ENCODE results near the gene PTPN1. TPM values are rescaled to one million over a fixed set of nuclear protein-coding genes. Genes with fewer than 3 reads are reported as not detected.
A peak's percentile ranks its signal among the peaks of the same experiment; 100 is the strongest.

PTPN1 gene
- total and polyA plus RNA-seq, 2 experiments from 2014 or later = 16.9 to 26.4 TPM

DNA sequence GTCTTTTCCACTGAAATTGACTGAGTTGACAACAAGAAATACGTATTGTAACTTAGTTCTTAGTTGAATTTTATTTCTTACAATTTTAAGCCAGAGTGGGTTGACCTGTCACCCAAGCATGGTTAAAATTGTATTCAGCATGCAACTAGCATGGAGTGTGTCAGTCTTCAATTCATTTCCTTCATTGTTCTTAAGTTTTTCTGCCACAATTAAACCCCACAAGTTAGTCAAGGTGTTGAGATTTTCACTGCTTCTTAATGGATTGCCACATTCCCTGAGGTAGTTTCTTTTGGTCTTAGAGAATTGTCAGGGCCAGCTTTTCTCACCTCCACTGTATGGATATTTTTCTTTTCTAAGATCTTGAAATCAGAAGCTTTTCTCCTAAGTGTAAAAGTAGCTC is 2.1 kb downstream of the PTPN1 start:
- no peaks in the 10 kb centered on the region for H3K36me3 ChIP-seq (ENCODE audit: insufficient read depth)
- H2AFZ ChIP-seq = no peak overlapping the region
- ATAC-seq = no peak
- no peaks in the 10 kb centered on the region for H3K9me2 ChIP-seq (ENCODE audit: insufficient read depth)
- 0 out of 3 replicates have a peak overlapping the region, but pooled peaks have one; percentile 7 for H3K4me3 Mint-ChIP-seq
- TF ChIP-seq, protein P1, sequence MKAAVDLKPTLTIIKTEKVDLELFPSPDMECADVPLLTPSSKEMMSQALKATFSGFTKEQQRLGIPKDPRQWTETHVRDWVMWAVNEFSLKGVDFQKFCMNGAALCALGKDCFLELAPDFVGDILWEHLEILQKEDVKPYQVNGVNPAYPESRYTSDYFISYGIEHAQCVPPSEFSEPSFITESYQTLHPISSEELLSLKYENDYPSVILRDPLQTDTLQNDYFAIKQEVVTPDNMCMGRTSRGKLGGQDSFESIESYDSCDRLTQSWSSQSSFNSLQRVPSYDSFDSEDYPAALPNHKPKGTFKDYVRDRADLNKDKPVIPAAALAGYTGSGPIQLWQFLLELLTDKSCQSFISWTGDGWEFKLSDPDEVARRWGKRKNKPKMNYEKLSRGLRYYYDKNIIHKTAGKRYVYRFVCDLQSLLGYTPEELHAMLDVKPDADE (IDR thresholded peaks at IDR 0.05) = no peak
- TF ChIP-seq, protein P2, sequence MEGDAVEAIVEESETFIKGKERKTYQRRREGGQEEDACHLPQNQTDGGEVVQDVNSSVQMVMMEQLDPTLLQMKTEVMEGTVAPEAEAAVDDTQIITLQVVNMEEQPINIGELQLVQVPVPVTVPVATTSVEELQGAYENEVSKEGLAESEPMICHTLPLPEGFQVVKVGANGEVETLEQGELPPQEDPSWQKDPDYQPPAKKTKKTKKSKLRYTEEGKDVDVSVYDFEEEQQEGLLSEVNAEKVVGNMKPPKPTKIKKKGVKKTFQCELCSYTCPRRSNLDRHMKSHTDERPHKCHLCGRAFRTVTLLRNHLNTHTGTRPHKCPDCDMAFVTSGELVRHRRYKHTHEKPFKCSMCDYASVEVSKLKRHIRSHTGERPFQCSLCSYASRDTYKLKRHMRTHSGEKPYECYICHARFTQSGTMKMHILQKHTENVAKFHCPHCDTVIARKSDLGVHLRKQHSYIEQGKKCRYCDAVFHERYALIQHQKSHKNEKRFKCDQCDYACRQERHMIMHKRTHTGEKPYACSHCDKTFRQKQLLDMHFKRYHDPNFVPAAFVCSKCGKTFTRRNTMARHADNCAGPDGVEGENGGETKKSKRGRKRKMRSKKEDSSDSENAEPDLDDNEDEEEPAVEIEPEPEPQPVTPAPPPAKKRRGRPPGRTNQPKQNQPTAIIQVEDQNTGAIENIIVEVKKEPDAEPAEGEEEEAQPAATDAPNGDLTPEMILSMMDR (conservative IDR thresholded peaks at IDR 0.05; ENCODE audit: low read depth in 2 of 2) = no peak
- TF ChIP-seq POLR2AphosphoS5 (IDR thresholded peaks at IDR 0.05; ENCODE audit: low read depth) (no peak), ZNF331 (CRISPR knock-in tag; IDR thresholded peaks at IDR 0.05; ENCODE audit: low read depth) (no peak), NANOG (IDR thresholded peaks at IDR 0.05; ENCODE audit: borderline replicate concordance) (no peak), EZH2 (IDR thresholded peaks at IDR 0.05; ENCODE audit: low read depth, unreplicated experiment) (no peak), ZNF114 (CRISPR knock-in tag; IDR thresholded peaks at IDR 0.05) (no peak), STAT1 (IDR thresholded peaks at IDR 0.05; ENCODE audit: unreplicated experiment) (no peak), CREB1 (CRISPR knock-in tag; IDR thresholded peaks at IDR 0.05; ENCODE audit: low read depth) (no peak), EZH2phosphoT487 (IDR thresholded peaks at IDR 0.05; ENCODE audit: unreplicated experiment) (no peak), JUNB (IDR thresholded peaks at IDR 0.05; ENCODE audit: unreplicated experiment) (no peak)
- TF ChIP-seq, protein P3, sequence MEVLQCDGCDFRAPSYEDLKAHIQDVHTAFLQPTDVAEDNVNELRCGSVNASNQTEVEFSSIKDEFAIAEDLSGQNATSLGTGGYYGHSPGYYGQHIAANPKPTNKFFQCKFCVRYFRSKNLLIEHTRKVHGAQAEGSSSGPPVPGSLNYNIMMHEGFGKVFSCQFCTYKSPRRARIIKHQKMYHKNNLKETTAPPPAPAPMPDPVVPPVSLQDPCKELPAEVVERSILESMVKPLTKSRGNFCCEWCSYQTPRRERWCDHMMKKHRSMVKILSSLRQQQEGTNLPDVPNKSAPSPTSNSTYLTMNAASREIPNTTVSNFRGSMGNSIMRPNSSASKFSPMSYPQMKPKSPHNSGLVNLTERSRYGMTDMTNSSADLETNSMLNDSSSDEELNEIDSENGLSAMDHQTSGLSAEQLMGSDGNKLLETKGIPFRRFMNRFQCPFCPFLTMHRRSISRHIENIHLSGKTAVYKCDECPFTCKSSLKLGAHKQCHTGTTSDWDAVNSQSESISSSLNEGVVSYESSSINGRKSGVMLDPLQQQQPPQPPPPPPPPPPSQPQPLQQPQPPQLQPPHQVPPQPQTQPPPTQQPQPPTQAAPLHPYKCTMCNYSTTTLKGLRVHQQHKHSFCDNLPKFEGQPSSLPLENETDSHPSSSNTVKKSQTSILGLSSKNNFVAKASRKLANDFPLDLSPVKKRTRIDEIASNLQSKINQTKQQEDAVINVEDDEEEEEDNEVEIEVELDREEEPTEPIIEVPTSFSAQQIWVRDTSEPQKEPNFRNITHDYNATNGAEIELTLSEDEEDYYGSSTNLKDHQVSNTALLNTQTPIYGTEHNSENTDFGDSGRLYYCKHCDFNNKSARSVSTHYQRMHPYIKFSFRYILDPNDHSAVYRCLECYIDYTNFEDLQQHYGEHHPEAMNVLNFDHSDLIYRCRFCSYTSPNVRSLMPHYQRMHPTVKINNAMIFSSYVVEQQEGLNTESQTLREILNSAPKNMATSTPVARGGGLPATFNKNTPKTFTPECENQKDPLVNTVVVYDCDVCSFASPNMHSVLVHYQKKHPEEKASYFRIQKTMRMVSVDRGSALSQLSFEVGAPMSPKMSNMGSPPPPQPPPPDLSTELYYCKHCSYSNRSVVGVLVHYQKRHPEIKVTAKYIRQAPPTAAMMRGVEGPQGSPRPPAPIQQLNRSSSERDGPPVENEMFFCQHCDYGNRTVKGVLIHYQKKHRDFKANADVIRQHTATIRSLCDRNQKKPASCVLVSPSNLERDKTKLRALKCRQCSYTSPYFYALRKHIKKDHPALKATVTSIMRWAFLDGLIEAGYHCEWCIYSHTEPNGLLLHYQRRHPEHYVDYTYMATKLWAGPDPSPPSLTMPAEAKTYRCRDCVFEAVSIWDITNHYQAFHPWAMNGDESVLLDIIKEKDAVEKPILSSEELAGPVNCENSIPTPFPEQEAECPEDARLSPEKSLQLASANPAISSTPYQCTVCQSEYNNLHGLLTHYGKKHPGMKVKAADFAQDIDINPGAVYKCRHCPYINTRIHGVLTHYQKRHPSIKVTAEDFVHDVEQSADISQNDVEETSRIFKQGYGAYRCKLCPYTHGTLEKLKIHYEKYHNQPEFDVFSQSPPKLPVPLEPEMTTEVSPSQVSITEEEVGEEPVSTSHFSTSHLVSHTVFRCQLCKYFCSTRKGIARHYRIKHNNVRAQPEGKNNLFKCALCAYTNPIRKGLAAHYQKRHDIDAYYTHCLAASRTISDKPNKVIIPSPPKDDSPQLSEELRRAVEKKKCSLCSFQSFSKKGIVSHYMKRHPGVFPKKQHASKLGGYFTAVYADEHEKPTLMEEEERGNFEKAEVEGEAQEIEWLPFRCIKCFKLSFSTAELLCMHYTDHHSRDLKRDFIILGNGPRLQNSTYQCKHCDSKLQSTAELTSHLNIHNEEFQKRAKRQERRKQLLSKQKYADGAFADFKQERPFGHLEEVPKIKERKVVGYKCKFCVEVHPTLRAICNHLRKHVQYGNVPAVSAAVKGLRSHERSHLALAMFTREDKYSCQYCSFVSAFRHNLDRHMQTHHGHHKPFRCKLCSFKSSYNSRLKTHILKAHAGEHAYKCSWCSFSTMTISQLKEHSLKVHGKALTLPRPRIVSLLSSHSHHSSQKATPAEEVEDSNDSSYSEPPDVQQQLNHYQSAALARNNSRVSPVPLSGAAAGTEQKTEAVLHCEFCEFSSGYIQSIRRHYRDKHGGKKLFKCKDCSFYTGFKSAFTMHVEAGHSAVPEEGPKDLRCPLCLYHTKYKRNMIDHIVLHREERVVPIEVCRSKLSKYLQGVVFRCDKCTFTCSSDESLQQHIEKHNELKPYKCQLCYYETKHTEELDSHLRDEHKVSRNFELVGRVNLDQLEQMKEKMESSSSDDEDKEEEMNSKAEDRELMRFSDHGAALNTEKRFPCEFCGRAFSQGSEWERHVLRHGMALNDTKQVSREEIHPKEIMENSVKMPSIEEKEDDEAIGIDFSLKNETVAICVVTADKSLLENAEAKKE (CRISPR knock-in tag; IDR thresholded peaks at IDR 0.05) = no peak
- TF ChIP-seq, protein P4, sequence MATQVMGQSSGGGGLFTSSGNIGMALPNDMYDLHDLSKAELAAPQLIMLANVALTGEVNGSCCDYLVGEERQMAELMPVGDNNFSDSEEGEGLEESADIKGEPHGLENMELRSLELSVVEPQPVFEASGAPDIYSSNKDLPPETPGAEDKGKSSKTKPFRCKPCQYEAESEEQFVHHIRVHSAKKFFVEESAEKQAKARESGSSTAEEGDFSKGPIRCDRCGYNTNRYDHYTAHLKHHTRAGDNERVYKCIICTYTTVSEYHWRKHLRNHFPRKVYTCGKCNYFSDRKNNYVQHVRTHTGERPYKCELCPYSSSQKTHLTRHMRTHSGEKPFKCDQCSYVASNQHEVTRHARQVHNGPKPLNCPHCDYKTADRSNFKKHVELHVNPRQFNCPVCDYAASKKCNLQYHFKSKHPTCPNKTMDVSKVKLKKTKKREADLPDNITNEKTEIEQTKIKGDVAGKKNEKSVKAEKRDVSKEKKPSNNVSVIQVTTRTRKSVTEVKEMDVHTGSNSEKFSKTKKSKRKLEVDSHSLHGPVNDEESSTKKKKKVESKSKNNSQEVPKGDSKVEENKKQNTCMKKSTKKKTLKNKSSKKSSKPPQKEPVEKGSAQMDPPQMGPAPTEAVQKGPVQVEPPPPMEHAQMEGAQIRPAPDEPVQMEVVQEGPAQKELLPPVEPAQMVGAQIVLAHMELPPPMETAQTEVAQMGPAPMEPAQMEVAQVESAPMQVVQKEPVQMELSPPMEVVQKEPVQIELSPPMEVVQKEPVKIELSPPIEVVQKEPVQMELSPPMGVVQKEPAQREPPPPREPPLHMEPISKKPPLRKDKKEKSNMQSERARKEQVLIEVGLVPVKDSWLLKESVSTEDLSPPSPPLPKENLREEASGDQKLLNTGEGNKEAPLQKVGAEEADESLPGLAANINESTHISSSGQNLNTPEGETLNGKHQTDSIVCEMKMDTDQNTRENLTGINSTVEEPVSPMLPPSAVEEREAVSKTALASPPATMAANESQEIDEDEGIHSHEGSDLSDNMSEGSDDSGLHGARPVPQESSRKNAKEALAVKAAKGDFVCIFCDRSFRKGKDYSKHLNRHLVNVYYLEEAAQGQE (IDR thresholded peaks at IDR 0.05; ENCODE audit: unreplicated experiment) = no peak
- peaks cover 5% of the 10 kb centered on the region for H3K27me3 Mint-ChIP-seq (ENCODE audit: insufficient read depth, low read depth, poor library complexity)
- H3K4me1 ChIP-seq (ENCODE audit: insufficient read depth) = peaks cover 18% of the 10 kb centered on the region
- peaks cover 69% of the 10 kb centered on the region for H3K79me2 ChIP-seq (replicated peaks; ENCODE audit: insufficient read depth)
- H3K27ac Mint-ChIP-seq = no peak overlapping the region
- peak overlapping the region; percentile 40; the same call in 1 of the 2 replicates for H3K4me2 ChIP-seq
- H4K20me1 ChIP-seq (replicated peaks; ENCODE audit: insufficient read depth) = peaks cover 32% of the 10 kb centered on the region
- no peaks in the 10 kb centered on the region for H3K27me3 ChIP-seq (ENCODE audit: insufficient read depth)
- no peaks in the 10 kb centered on the region for H3K9me3 Mint-ChIP-seq
- H3K4me1 Mint-ChIP-seq = peaks cover 24% of the 10 kb centered on the region
- H3F3A ChIP-seq (replicated peaks; ENCODE audit: low read depth) = no peaks in the 10 kb centered on the region
- no peak overlapping the region for H3K27ac ChIP-seq (ENCODE audit: low read depth)
- H3K36me3 Mint-ChIP-seq (ENCODE audit: low read depth) = no peaks in the 10 kb centered on the region
- no peak overlapping the region for H3K4me3 ChIP-seq
- no peak for DNase-seq (ENCODE audit: low spot score)

Measured in GM23338 (cell line).